CD4-positive, alpha-beta memory T cell (primary cell): ENCODE data around the gene DNAH10. TPM values are rescaled to one million over a fixed set of nuclear protein-coding genes. Genes with fewer than 3 reads are reported as not detected.

ENCODE experiments used
- CTCF ChIA-PET: fragments of 350-600 bp; sonication (Branson Sonifier 250); formaldehyde crosslinking; loops from one replicate; lab custom pipeline; 2021; ENCODE audit warnings: inconsistent platforms; ENCODE audit not compliant: partially characterized antibody; lab: Charles Lee
- POLR2A ChIA-PET: fragments of 350-600 bp; sonication (Branson Sonifier 250); formaldehyde crosslinking; loops from one replicate; lab custom pipeline; 2021; ENCODE audit not compliant: partially characterized antibody; lab: Charles Lee
- DNase-seq, 5 donors: peaks; one replicate each; pipeline versions ENCODE4 v3.0.0 to v3.0.0-alpha.2; 2020 to 2022; ENCODE audit warnings: mixed read lengths in 1 of 5
- H3K27ac ChIP-seq: one replicate; pipeline ENCODE4 v1.7.0; 2013; ENCODE audit warnings: low read depth, low read length
- H3K27me3 ChIP-seq: 2 replicates; pipeline ENCODE4 v1.7.0; 2013; ENCODE audit warnings: mild to moderate bottlenecking, low read length, moderate library complexity; ENCODE audit not compliant: insufficient read depth
- H3K36me3 ChIP-seq: 2 replicates; pipeline ENCODE4 v1.7.0; 2013; ENCODE audit warnings: mild to moderate bottlenecking, low read length, moderate library complexity; ENCODE audit not compliant: insufficient read depth
- H3K4me1 ChIP-seq: 2 replicates; pipeline ENCODE4 v1.7.0; 2013; ENCODE audit warnings: mild to moderate bottlenecking, low read length, moderate library complexity; ENCODE audit not compliant: insufficient read depth
- H3K4me3 ChIP-seq, 2 donors: one replicate each; pipeline ENCODE4 v1.7.0; 2013; ENCODE audit warnings: low read length in 2 of 2, mild to moderate bottlenecking in 1 of 2
- H3K9me3 ChIP-seq, 2 donors: one replicate each; pipeline ENCODE4 v1.7.0; 2013; ENCODE audit warnings: low read length in 2 of 2, control low read depth in 1 of 2; ENCODE audit not compliant: control insufficient read depth in 1 of 2
- H3K27ac Mint-ChIP-seq, 7 donors: one replicate each; pipeline ENCODE4 v1.8.0; 2020 to 2021; ENCODE audit warnings: mixed read lengths in 7 of 7, mild to moderate bottlenecking in 6 of 7, inconsistent platforms in 3 of 7, moderate library complexity in 3 of 7
- H3K27me3 Mint-ChIP-seq, 2 donors: one replicate each; pipeline ENCODE4 v1.8.0; 2020 to 2021; ENCODE audit warnings: mixed read lengths in 2 of 2
- H3K36me3 Mint-ChIP-seq, 2 donors: one replicate each; pipeline ENCODE4 v1.8.0; 2020 to 2021; ENCODE audit warnings: mixed read lengths in 2 of 2, inconsistent platforms in 1 of 2, mild to moderate bottlenecking in 1 of 2
- H3K4me1 Mint-ChIP-seq, 4 donors: one replicate each; pipeline ENCODE4 v1.8.0; 2020 to 2021; ENCODE audit warnings: mixed read lengths in 4 of 4, mild to moderate bottlenecking in 1 of 4
- H3K4me3 Mint-ChIP-seq, 8 donors: one replicate each; pipeline ENCODE4 v1.8.0; 2020 to 2021; ENCODE audit warnings: mixed read lengths in 8 of 8, mild to moderate bottlenecking in 7 of 8, moderate library complexity in 6 of 8, inconsistent platforms in 3 of 8
- H3K9me3 Mint-ChIP-seq, 8 donors: one replicate each; pipeline ENCODE4 v1.8.0; 2020 to 2021; ENCODE audit warnings: mixed read lengths in 8 of 8, mild to moderate bottlenecking in 5 of 8, inconsistent platforms in 3 of 8, moderate library complexity in 1 of 8
- intact Hi-C: fragments of 100-400 bp; cut with micrococcal nuclease; formaldehyde crosslinking; loops from one replicate; pipeline ENCODE4 v1.15.1; 2023
- polyA plus RNA-seq, 2 donors: library from polyadenylated mRNA; unstranded; fragments of 300-500 nt; fragmentation: Illumina TruSeq; gene quantifications; one replicate each; pipeline ENCODE4 v1.2.3, GENCODE V29; 2021
- total RNA-seq, 2 experiments: library from RNA; stranded (reverse); gene quantifications; one replicate each; pipeline ENCODE4 v1.2.3, GENCODE V29; 2021

The DNAH10 gene
- total RNA-seq: under 1 TPM; 0.06 to 0.08 TPM
- under 1 TPM in 1 of 2 donors, not detected in 1; 0.06 TPM for polyA plus RNA-seq

GRCh38 chr12:123761841-123762714, at the start of gene DNAH10:
DNAH10 (plus strand) TSS chr12:123762301; CDS start chr12:123762337, 36 bp downstream.
- Histone ChIP-seq H3K4me3 (peak within 1 kb of the TSS in 1 of 2 donors; percentile 27), H3K27me3 (no peaks in the 10 kb centered on the region), H3K36me3 (no peaks in the 10 kb centered on the region), H3K9me3 (no peaks in the 10 kb centered on the region), H3K27ac (no peak within 1 kb of the TSS), H3K4me1 (peaks cover 7% of the 10 kb centered on the region)
- ChIA-PET POLR2A (interaction anchor here (0.6 kb wide), 2 partner anchors 160 to 1068 kb away, joined by 3 read pairs; partner anchors contain the start of gene DDX55), CTCF (no interaction called here)
- H3K4me3 Mint-ChIP-seq: peak within 1 kb of the TSS; percentile 81 to 89 (median 83)
- intact Hi-C loops: loop anchor here (5.0 kb wide), 1 partner anchor 220 kb away; no protein-coding TSS in a partner anchor
- H3K36me3 Mint-ChIP-seq: peaks cover 14 to 18% of the 10 kb centered on the region in 2 donors
- DNase-seq: peak in 4 of 5 donors; percentile 3 to 15 (median 6)
- no peaks in the 10 kb centered on the region for H3K9me3 Mint-ChIP-seq
- no peak within 1 kb of the TSS for H3K27ac Mint-ChIP-seq
- peaks cover 0 to 5% (median 0%) of the 10 kb centered on the region in 4 donors for H3K4me1 Mint-ChIP-seq
- peaks cover 3 to 6% of the 10 kb centered on the region in 2 donors for H3K27me3 Mint-ChIP-seq

- no peaks in the 10 kb centered on the region for H3K9me3 ChIP-seq
- CTCF ChIA-PET: interaction anchor here (1.1 kb wide), 1 partner anchor 14 kb away, joined by 3 read pairs; no protein-coding TSS in a partner anchor
- POLR2A ChIA-PET: interaction anchor here (1.2 to 3.3 kb wide), 9 partner anchors 11 to 480 kb away, joined by 3 to 14 read pairs (median 5); partner anchors contain the start of genes CCDC92, MPHOSPH9, MTRFR and SNRNP35
- H3K36me3 Mint-ChIP-seq: peaks cover 3 to 10% of the 10 kb centered on the region in 2 donors
- H3K4me1 Mint-ChIP-seq: peaks cover 27 to 40% (median 35%) of the 10 kb centered on the region in 4 donors
- H3K4me1 ChIP-seq: peaks cover 34% of the 10 kb centered on the region
- H3K27me3 ChIP-seq: no peaks in the 10 kb centered on the region
- no peaks in the 10 kb centered on the region for H3K36me3 ChIP-seq
- peaks cover 0 to 9% (median 0%) of the 10 kb centered on the region in 8 donors for H3K9me3 Mint-ChIP-seq
- peak overlapping the region; percentile 84 to 97 (median 90) for H3K4me3 Mint-ChIP-seq
- peak overlapping the region; percentile 84 to 93 (median 90) for H3K27ac Mint-ChIP-seq
- H3K27ac ChIP-seq: peak overlapping the region; percentile 60
- peak overlapping the region; percentile 27 to 85 for H3K4me3 ChIP-seq
- no peaks in the 10 kb centered on the region for H3K27me3 Mint-ChIP-seq
- intact Hi-C loops: loop anchor here (1.0 kb wide), 2 partner anchors 42 to 80 kb away; partner anchors contain the start of genes EIF2B1, GTF2H3 and TCTN2
- peak in 1 of 5 donors; percentile 1 for DNase-seq
Measured at GRCh38 chr12:123712780-123713319, 49.3 kb upstream of the DNAH10 start.

GRCh38 chr12:123713398-123713797, 48.7 kb upstream of the DNAH10 start:
- Mint-ChIP-seq H3K36me3 (peaks cover 3 to 10% of the 10 kb centered on the region in 2 donors), H3K27me3 (no peaks in the 10 kb centered on the region), H3K4me3 (peak overlapping the region; percentile 84 to 97 (median 90)), H3K27ac (peak overlapping the region; percentile 84 to 93 (median 90)), H3K4me1 (peaks cover 27 to 40% (median 35%) of the 10 kb centered on the region in 4 donors), H3K9me3 (peaks cover 0 to 9% (median 0%) of the 10 kb centered on the region in 8 donors)
- intact Hi-C loops: no loop called here
- no peaks in the 10 kb centered on the region for H3K36me3 ChIP-seq
- H3K9me3 ChIP-seq: no peaks in the 10 kb centered on the region
- no peaks in the 10 kb centered on the region for H3K27me3 ChIP-seq
- peak overlapping the region; percentile 60 for H3K27ac ChIP-seq
- peak in 2 of 5 donors; percentile 1 to 8 for DNase-seq
- ChIA-PET POLR2A (interaction anchor here (1.0 to 3.3 kb wide), 7 partner anchors 11 to 481 kb away, joined by 3 to 14 read pairs (median 3); partner anchors contain the start of genes MPHOSPH9, MTRFR, SNRNP35 and TCTN2), CTCF (interaction anchor here (1.1 to 1.2 kb wide), 2 partner anchors 12 to 14 kb away, joined by 3 read pairs; no protein-coding TSS in a partner anchor)
- peaks cover 34% of the 10 kb centered on the region for H3K4me1 ChIP-seq
- H3K4me3 ChIP-seq: peak overlapping the region; percentile 27 to 85

- Mint-ChIP-seq H3K36me3 (peaks cover 3 to 11% of the 10 kb centered on the region in 2 donors), H3K27ac (peak overlapping the region; percentile 84 to 93 (median 87)), H3K27me3 (no peaks in the 10 kb centered on the region), H3K4me3 (peak overlapping the region; percentile 84 to 97 (median 90)), H3K4me1 (peaks cover 27 to 40% (median 35%) of the 10 kb centered on the region in 4 donors), H3K9me3 (peaks cover 0 to 9% (median 0%) of the 10 kb centered on the region in 8 donors)
- DNase-seq: peak in 3 of 5 donors; percentile 4 to 41 (median 14)
- ChIA-PET POLR2A (interaction anchor here (1.0 to 3.3 kb wide), 2 partner anchors 15 to 43 kb away, joined by 3 to 14 read pairs; partner anchors contain the start of gene TCTN2), CTCF (interaction anchor here (1.1 to 1.2 kb wide), 2 partner anchors 11 to 15 kb away, joined by 3 read pairs; no protein-coding TSS in a partner anchor)
- H3K4me1 ChIP-seq: peaks cover 34% of the 10 kb centered on the region
- H3K4me3 ChIP-seq: peak overlapping the region; percentile 27 to 85
- intact Hi-C loops: no loop called here
- H3K27ac ChIP-seq: peak overlapping the region; percentile 60
- H3K27me3 ChIP-seq: no peaks in the 10 kb centered on the region
- H3K9me3 ChIP-seq: no peaks in the 10 kb centered on the region
- H3K36me3 ChIP-seq: no peaks in the 10 kb centered on the region
Measured at GRCh38 chr12:123713823-123714585, 48.1 kb upstream of the DNAH10 start.

- H3K9me3 ChIP-seq: no peaks in the 10 kb centered on the region
- H3K27me3 ChIP-seq: no peaks in the 10 kb centered on the region
- DNase-seq: no peak
- ChIA-PET CTCF (no interaction called here), POLR2A (no interaction called here)
- intact Hi-C loops: no loop called here
- peaks cover 7 to 18% of the 10 kb centered on the region in 2 donors for H3K36me3 Mint-ChIP-seq
- H3K27ac ChIP-seq: no peak overlapping the region
- H3K27ac Mint-ChIP-seq: peak overlapping the region in 2 of 7 donors; percentile 41 to 93
- H3K9me3 Mint-ChIP-seq: peaks cover 0 to 9% (median 0%) of the 10 kb centered on the region in 8 donors
- peaks cover 27 to 40% (median 35%) of the 10 kb centered on the region in 4 donors for H3K4me1 Mint-ChIP-seq
- H3K4me1 ChIP-seq: peaks cover 34% of the 10 kb centered on the region
- H3K4me3 ChIP-seq: no peak overlapping the region
- peaks cover 2% of the 10 kb centered on the region for H3K36me3 ChIP-seq
- no peaks in the 10 kb centered on the region for H3K27me3 Mint-ChIP-seq
- H3K4me3 Mint-ChIP-seq: no peak overlapping the region
Measured at GRCh38 chr12:123715195-123715594, 46.9 kb upstream of the DNAH10 start.

GRCh38 chr12:123717350-123717749, 44.8 kb upstream of the DNAH10 start:
- Histone ChIP-seq H3K4me1 (peaks cover 27% of the 10 kb centered on the region), H3K27me3 (no peaks in the 10 kb centered on the region), H3K9me3 (no peaks in the 10 kb centered on the region), H3K4me3 (no peak overlapping the region), H3K27ac (no peak overlapping the region), H3K36me3 (peaks cover 5% of the 10 kb centered on the region)
- Mint-ChIP-seq H3K9me3 (peaks cover 0 to 1% (median 0%) of the 10 kb centered on the region in 8 donors), H3K27ac (peak overlapping the region in 1 of 7 donors; percentile 65), H3K4me1 (peaks cover 20 to 27% (median 27%) of the 10 kb centered on the region in 4 donors), H3K27me3 (no peaks in the 10 kb centered on the region), H3K4me3 (no peak overlapping the region), H3K36me3 (peaks cover 7 to 24% of the 10 kb centered on the region in 2 donors)
- ChIA-PET CTCF (no interaction called here), POLR2A (no interaction called here)
- DNase-seq: no peak
- intact Hi-C loops: no loop called here
